Occipital lobe (tissue), 2 donors: ENCODE data around the gene SUGCT. TPM values are rescaled to one million over a fixed set of nuclear protein-coding genes. Genes with fewer than 3 reads are reported as not detected.
"Not testable (repeated sequence)": the region's sequence is repeated elsewhere in the genome, so short reads cannot be mapped to it uniquely, and the experiment has no call there.

Source experiments
- DNase-seq: peaks from one replicate; lab custom pipeline; 2025; lab: John Stamatoyannopoulos, UW
- total RNA-seq: library from RNA; depleted of rRNA; stranded (reverse); fragments of >200 nt; gene quantifications from one replicate; pipeline ENCODE4 v1.2.3, GENCODE V29; 2014

SUGCT gene
- total RNA-seq, 1 donor from 2014 or later = 3.9 TPM

DNA sequence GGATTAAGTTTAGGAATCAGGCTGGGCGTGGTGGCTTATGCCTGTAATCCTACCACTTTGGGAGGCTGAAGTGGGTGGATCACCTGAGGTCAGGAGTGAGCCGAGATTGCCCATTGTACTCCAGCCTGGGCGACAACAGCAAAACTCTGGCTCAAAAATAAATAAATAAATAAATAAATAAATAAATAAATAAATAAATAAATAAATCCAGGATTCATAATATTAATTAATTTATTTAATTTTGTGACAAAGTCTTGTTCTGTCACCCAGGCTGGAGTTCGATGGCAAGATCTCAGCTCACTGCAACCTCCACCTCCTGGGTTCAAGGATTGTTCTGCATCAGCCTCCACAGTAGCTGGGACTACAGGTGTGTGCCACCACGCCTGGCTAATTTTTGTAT is 4.2 kb downstream of the SUGCT start:
- DNase-seq = no peak

DNA sequence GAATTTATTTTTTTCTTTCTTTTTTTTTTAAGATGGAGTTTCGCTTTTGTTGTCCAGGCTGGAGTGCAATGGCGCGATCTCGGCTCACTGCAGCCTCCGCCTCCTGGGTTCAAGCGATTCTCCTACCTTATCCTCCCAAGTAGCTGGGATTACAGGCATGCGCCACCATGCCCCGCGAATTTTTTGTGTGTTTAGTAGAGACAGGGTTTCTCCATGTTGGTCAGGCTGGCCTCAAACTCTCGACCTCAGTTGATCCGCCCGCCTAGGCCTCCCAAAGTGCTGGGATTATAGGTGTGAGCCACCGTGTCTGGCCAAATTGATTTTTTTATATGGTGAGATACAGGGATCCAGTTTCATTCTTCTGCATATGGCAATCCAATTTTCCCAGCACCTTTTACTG is 5.1 kb downstream of the SUGCT start:
- not testable (repeated sequence) for DNase-seq

DNA sequence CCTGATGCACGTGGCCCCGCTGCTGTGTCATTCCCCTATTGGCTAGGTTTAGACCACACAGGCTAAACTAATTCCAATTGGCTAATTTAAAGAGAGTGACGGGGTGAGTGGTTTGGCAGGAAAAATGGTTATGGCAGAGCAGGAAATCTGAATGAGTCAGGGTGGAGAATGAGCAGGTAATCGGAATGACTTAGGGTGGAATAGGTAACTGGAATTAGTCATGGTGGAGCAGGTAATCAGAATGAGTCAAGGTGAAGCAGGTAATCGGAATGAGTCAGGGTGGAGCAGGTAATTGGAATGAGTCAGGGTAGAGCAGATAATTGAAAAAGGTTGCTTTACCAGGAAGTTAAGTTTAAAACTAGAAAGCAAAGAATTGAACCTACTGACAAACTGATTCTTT is 7.1 kb downstream of the SUGCT start:
- not testable (repeated sequence) for DNase-seq

DNA sequence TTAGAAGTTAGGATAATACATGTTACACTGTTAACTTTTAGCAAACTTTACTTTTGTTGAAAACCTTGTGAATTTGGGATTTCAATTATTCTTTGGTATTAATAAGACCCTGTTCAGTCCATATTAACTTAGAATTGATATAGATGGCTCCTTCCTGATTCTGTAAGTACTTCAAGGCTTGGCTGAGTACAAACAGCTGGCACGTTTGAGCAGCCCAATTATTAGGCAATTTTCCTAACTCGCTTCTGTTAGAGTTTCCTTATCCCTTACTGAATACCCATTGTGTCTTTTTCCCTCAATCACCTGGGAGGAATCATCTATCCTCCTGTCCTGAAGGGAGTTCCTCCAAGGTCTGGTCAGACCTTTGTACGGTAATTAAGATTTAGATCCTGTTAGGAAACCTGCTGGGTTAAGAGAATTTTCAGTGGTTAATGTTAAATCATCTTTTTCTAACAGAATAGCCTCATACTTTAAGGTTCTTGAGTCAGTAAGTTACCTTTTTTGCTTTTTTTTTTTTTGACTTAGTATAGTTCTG is 10.9 kb downstream of the SUGCT start:
- DNase-seq = not testable (repeated sequence)

DNA sequence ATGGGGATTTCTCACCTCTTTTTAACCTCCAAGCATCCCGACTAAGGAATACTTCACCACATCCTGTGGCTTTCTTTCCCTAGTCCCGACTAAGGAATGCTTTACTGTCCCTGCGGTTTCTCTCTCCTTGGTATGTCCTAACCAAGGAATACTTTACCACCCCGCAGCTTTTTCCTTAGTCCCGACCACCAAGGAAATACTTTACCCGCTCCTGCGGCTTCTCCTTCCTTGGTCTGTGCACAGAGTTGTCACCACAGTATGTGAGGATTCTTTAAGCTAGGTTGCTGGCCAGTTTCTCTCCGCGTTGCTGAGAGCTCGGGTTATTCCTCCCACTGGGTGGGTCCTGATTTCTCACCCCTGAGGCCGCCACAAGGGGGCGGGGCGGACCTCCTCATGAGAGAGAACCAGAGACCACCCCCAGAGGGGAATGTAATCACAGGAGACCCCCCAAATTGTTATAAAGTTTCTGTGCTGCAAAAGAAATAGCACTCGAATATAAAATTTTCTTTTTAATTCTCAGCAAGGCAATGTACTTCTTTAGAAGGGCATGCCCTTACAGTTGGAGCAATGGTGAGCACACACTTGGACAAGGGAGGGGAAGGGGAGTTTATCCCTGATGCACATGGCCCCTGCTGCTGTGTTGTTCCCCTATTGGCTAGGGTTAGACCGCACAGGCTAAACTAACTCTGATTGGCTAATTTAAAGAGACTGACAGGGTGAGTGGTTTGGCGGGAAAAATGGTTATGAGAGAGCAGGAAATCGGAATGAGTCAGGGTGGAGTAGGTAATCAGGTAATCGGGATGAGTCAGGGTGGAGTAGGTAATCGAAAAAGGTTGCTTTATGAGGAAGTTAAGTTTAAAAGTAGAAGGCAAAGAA is 12.8 kb downstream of the SUGCT start:
- DNase-seq = no peak

DNA sequence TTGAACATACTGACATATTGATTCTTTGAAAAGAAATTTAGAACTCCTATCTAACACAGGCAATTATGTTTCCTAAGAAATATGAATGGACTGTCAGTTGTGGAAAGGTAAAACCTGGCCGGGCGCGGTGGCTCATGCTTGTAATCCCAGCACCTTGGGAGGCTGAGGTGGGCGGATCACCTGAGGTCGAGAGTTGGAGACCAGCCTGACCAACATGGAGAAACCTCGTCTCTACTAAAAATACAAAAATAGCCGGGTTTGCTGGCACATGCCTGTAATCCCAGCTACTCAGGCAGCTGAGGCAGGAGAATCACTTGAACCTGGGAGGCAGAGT is 13.4 kb downstream of the SUGCT start:
- DNase-seq = not testable (repeated sequence)

DNA sequence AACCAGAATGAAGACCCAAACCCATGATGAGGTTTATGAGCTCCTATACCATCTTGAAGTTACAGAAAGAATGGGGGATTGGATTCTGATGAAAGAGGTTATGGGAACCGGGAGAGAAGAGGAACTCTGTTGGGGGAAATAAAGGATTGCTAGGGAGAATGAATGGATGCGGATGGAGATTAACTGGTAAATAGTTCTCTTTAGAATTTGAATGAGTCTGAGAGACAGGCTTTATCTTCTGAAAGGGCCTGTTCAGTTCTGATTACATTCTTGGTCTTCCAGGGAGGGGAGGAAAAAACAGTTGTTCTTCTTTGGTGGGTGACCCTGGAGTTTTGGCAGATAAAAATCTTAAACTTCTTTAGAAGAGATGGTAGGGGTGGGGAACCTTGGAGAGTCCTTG is 13.9 kb downstream of the SUGCT start:
- DNase-seq = no peak

DNA sequence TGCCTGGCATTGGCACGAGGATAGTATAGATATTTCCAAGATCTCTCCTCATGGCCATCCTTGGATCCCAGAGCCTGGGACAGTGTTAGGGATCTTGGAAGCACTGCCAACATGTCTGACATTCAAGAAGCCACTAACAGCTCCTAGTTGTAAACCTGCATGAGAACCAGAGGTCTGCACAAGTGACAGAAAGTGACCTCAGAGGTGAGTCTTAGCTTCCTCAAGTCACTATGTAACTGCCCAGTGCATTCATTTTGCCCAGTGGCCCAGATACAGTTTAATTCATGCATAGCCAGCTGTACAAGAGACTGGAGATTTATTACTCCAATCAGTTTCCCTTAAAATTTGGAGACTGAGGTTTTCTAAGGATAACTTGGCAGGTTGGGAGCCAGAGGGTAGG is 16.7 kb downstream of the SUGCT start:
- no peak for DNase-seq

DNA sequence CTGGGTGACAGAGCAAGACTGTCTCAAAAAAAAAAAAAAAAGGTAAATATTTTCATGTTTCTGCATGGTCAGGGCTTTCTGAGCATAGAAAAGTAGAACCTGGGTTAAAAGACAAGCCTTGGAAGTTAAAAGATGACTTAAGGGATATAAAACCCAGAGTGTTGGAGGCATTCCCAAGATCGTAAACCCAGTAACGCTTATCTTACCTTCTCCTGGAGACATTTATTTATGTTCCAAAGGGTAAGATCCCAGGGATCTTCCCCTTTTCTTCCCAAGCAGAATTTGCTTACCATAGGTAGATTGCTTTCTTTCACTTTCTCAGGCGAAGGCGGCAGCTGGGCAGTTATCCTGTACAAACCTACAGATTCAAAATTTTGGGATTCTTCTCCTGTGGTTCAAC is 22.2 kb downstream of the SUGCT start:
- no peak for DNase-seq

DNA sequence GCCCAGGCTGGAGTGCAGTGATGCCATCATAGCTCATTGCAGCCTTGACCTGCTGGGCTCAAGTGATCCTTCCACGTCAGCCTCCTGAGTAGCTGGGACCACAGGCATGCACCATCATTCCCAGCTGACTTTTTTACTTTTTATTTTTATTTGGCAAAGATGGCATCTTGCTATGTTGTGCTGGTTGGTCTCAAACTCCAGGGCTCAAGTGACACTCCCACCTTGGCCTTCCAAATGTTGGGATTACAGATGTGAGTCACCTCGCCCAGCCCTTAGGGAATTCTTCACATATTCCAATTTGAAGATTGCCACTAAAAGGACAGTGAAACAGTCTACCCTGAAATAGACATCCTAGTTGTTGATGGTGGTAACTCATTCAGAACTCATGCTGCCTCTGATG is 27.7 kb downstream of the SUGCT start:
- DNase-seq = no peak

DNA sequence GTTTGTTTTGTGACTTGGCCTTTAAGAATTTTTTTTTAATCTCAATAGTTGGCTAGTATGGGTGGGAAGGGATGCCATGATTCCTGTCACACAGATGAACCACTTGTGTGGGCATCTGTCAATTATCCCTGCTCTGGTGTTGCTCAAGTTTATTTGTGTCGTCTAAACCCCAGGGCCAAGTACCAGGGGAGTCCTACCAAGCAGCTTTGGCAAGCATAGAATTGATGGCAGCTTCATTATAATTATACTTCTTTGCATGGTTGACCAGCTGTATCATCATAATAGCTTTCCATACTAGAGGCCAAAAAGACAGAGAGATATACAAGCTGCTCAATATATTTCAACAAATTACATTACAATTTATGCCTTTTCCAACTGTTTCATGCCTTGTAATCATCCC is 30.4 kb downstream of the SUGCT start:
- DNase-seq = no peak

DNA sequence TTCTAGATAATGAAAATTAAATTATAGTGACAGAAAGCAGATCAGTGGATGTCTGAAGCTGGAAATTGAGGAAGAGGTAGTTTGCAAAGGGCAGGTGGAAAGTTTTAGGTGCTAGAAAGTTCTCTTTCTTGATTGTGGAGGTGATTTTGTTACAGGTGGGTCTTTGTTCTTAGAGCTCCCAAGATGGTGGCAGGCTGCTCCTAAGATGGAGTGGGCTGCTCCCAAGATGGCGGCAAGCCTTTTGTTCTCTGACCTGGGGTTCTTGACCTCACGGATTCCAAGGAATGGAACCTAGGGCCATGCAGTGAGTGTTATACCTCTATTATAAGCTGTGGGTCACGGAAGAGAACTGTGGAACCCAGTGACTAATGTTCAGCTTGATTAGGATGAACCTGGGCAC is 32.5 kb downstream of the SUGCT start:
- DNase-seq = no peak

DNA sequence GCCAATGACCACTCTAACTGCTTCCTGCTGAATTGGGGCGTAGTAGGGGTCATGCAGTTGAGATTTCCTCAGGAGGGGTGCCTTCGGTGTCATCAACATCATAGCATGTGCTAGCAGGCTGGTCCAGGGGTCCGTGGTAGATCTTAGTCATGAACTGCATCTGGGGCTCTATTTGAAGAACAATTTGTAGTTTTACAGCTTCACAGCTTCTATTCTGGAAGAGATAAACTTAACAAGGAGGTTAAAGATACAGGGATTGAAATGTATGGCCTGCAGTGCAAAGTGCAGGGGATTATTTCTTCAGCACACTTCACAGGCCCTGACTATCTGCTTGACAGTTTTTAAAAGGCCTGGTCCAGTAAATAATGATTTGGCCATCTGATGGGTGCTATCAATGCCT is 33.5 kb downstream of the SUGCT start:
- not testable (repeated sequence) for DNase-seq

DNA sequence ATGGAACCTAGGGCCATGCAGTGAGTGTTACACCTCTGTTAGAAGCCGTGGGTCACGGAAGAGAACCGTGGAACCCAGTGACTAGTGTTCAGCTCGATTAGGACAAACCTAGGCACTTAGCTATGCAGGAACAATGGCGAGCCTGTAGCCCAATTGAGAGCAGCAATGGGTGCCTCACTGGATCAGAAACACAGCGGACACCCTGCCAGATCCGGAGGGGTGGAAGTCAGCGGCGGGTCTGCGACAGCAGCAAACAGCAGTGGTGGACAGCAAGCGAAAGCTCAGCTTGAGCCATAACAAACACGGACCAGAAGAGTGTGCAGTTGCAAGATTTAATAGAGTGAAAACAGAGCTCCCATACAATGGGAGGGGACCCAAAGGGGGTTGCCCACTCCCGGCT is 38.3 kb downstream of the SUGCT start:
- not testable (repeated sequence) for DNase-seq

DNA sequence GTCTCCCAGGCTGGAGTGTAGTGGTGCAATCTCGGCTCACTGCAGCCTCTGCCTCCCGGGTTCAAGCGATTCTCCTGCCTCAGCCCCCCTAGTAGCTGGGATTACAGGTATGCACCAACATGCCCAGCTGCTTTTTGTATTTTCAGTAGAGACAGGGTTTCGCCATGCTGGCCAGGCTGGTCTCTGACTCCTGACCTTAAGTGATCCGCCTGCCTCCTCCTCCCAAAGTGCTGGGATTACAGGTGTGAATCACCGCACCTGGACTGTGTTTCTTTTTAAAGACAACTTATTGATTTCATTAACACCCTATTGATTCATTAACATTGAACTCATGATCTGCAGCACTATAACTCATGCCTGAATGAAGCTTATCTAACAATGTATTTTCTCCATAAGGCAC is 40.5 kb downstream of the SUGCT start:
- DNase-seq = not testable (repeated sequence)

DNA sequence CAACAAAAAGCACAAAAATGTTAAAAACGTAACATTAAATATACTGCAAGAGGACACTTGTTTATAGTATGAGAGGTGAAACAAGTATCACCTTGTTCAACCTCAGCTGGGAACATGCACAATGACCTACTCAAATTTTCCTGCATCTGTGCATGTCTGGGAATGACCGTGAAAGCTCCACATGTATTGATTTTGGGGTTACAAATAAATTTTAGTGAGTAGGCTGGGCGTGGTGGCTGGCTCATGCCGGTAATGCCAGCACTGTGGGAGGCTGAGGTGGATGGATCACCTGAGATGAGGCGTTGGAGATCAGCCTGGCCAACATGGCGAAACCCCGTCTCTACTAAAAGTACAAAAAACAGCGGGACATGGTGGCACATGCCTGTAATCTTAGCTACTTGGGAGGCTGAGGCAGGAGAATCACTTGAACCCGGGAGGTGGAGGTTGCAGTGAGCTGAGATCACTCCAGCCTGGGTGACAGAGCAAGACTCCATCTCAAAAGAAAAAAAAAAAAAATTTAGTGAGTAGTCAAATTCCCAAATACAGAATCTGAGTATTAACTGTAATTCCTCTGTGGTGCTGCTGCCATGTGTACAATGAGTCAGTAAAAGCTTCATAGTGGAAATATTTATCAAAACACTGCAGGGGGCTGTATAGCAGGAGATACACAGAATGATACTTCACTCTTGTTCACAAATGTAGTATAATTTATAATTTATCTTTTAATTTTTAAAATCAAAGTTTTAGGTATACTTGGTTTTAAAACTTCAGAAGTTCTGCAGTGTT is 41.1 kb downstream of the SUGCT start:
- DNase-seq = no peak

DNA sequence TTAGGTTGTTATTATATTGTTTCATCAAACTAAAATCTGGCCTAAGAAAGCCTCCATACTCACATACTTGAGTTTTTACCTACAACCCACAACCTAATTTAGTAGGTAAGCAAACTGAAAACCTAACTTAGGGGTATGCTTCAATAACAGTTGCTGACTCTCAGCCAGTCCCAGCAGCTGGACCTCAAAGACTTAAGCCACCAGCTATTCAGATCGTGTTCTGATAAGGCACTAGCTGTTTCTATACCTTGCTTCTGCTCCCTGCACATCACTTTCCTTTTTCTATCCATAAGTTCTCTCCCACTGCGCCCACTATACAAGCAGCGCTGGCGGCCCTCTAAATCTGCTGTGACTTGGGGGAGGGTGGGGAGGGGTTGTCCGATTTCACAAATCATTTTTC is 42.3 kb downstream of the SUGCT start:
- DNase-seq = no peak

DNA sequence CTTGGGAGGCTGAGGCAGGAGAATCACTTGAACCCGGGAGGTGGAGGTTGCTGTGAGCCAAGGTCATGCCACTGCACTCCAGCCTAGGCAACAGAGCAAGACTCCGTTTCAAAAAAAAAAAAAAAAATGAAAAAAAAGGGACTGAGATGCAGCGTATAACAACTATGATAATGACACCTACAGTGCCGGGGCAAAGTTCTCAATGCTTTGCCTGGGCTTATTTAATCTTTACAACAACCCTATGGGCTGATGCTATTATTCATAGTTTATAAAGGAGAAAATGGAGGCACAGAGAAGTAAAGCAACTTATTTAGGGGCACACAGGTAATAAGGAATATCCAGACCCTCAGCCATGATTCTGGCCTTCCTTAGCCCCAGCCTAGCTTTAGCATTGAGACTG is 47.6 kb downstream of the SUGCT start:
- DNase-seq = no peak

DNA sequence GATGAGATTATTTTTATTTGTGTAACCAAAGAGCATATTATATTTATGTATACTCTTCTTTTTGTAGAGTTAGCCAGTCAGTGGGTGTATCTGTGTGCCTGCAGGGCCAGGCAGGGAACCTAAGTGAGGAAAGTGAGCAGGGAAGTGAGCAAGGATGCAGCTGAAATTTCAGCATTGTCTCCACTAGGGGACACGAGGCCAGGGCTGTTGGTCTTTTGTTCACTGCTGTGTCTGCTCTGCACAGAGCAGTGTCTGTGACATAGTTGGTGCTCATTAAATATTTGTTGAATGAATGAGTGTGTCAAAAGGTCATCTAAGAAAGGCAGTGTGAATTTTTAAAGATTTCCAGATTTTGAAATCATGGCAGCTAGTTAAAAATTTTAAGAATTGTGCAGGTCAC is 51.8 kb downstream of the SUGCT start:
- DNase-seq = no peak

DNA sequence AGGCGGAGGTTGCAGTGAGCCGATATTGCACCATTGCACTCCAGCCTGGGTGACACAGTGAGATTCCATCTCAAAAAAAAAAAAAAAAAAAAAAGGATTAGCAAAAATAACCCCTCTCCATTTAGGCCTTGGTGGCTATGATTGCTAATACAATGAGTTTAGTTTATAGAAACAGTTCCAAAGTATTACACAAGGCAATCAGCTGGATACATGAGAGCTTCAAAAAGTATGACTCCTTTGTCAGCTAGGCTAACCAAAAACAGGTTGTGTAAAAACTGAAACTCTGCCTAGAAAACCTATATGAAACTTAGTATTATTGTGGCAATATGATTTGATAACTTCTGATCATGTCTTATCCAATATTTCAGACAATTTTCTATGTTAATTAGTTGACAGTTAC is 57.2 kb downstream of the SUGCT start:
- DNase-seq = no peak

DNA sequence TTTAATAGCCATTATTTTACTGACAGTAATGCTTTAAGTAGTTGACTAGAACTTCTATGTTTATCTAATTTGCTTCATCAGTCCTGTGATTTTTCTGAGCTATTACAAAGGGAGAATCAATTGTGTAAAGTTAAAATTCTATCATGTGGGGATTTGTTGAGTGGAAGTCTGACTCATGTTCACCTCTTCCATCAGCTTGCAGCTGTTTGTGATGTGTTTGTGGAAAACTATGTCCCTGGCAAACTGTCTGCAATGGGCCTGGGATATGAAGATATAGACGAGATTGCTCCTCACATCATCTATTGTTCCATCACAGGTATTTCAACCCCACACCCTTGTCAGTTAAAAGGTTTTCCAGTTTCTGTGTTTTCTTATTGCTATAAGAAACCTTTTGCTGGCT is 59.9 kb downstream of the SUGCT start:
- no peak for DNase-seq

DNA sequence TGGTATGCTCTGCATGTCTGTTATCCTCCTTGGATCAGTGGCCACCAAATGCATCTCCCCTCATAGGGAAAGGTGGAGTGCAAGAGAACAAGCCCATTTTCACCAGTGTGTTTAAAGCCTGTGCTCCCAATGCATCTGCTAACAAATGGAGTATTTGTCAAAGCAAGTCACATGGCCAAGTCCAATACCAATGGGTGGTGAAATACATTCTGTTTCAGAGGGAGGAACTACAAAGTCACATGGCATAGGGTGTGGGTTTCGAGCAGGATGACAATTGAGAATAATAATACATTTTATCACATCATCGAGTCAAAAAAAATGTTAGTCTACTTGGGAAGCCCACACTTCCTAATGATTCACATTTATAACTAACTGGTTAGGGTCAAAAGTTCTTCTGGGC is 62.7 kb downstream of the SUGCT start:
- DNase-seq = no peak
